Loucy (cell line): ENCODE data around the gene POLRMT.

Experiments
- EZH2phosphoT487 ChIP-seq: fragments of 200-600 bp; IDR thresholded peaks from 2 replicates; pipeline ENCODE4 v1.6.1; 2018; ENCODE audit warnings: antibody characterized with exemption, mild to moderate bottlenecking, moderate library complexity, borderline replicate concordance
- TF ChIP-seq, protein P1 (sequence below): fragments of 200-600 bp; sonication (generic); conservative IDR thresholded peaks from 2 replicates; pipeline ENCODE4 v1.5.1; 2014; ENCODE audit warnings: mild to moderate bottlenecking, antibody characterized with exemption, low read length

DNA sequence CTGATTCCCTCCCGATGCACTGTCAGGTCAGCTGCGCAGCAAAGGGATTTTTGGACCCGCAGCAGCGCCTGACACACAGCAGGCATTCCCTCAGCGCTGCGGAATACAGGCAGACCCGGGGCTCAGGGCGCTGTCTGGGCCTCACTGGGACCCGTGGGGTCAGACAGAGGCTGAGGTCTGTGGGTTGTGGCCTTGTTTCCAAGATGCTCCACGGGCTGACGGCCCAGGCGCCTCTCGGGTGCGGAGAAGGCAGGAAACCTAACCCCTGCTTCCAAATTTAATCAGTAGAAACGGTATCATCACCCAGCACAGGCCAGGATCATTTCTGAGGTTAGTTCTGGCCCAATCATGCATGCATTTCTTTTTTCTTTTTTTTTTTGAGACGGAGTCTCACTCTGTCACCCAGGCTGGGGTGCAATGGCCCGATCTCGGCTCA lies 30.4 kb upstream of the POLRMT start:
- TF ChIP-seq, protein P1, sequence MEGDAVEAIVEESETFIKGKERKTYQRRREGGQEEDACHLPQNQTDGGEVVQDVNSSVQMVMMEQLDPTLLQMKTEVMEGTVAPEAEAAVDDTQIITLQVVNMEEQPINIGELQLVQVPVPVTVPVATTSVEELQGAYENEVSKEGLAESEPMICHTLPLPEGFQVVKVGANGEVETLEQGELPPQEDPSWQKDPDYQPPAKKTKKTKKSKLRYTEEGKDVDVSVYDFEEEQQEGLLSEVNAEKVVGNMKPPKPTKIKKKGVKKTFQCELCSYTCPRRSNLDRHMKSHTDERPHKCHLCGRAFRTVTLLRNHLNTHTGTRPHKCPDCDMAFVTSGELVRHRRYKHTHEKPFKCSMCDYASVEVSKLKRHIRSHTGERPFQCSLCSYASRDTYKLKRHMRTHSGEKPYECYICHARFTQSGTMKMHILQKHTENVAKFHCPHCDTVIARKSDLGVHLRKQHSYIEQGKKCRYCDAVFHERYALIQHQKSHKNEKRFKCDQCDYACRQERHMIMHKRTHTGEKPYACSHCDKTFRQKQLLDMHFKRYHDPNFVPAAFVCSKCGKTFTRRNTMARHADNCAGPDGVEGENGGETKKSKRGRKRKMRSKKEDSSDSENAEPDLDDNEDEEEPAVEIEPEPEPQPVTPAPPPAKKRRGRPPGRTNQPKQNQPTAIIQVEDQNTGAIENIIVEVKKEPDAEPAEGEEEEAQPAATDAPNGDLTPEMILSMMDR = no peak
- TF ChIP-seq EZH2phosphoT487 = no peak
